ENCODE measurements around the gene MEIOSIN.

DNA sequence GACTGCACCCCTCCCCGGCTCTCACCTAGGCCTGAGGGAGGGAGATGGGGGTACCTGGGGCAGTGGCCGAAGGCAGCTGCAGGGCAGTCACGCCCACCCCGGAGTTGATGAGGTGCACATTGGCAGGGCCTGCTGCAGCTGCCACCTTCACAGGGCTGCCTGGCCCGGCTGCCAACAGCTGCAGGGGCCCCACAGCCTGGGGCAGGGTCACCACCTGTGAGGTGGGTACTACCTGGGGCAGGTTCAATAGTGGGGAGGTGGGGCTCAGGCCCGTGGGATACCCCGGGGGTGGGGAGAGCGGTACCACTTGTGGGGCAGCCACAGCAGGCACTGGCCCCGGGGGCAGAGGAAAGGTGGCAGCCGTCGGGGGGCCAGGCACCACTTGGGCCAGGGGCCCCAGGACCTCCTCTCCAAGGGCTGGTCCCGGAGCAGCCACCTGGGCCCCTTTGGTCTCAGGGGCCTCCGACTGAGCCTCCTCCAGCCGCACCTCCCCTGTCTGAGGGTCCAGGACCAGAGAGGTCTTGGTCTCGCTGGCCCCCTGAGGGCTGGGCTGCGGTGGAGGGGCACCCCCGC lies 33.1 kb downstream of the MEIOSIN start:
- TF ChIP-seq, protein P1, sequence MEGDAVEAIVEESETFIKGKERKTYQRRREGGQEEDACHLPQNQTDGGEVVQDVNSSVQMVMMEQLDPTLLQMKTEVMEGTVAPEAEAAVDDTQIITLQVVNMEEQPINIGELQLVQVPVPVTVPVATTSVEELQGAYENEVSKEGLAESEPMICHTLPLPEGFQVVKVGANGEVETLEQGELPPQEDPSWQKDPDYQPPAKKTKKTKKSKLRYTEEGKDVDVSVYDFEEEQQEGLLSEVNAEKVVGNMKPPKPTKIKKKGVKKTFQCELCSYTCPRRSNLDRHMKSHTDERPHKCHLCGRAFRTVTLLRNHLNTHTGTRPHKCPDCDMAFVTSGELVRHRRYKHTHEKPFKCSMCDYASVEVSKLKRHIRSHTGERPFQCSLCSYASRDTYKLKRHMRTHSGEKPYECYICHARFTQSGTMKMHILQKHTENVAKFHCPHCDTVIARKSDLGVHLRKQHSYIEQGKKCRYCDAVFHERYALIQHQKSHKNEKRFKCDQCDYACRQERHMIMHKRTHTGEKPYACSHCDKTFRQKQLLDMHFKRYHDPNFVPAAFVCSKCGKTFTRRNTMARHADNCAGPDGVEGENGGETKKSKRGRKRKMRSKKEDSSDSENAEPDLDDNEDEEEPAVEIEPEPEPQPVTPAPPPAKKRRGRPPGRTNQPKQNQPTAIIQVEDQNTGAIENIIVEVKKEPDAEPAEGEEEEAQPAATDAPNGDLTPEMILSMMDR (IDR thresholded peaks at IDR 0.05; ENCODE audit: poor library complexity, severe bottlenecking): no peak
- TF ChIP-seq, protein P2, sequence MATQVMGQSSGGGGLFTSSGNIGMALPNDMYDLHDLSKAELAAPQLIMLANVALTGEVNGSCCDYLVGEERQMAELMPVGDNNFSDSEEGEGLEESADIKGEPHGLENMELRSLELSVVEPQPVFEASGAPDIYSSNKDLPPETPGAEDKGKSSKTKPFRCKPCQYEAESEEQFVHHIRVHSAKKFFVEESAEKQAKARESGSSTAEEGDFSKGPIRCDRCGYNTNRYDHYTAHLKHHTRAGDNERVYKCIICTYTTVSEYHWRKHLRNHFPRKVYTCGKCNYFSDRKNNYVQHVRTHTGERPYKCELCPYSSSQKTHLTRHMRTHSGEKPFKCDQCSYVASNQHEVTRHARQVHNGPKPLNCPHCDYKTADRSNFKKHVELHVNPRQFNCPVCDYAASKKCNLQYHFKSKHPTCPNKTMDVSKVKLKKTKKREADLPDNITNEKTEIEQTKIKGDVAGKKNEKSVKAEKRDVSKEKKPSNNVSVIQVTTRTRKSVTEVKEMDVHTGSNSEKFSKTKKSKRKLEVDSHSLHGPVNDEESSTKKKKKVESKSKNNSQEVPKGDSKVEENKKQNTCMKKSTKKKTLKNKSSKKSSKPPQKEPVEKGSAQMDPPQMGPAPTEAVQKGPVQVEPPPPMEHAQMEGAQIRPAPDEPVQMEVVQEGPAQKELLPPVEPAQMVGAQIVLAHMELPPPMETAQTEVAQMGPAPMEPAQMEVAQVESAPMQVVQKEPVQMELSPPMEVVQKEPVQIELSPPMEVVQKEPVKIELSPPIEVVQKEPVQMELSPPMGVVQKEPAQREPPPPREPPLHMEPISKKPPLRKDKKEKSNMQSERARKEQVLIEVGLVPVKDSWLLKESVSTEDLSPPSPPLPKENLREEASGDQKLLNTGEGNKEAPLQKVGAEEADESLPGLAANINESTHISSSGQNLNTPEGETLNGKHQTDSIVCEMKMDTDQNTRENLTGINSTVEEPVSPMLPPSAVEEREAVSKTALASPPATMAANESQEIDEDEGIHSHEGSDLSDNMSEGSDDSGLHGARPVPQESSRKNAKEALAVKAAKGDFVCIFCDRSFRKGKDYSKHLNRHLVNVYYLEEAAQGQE (IDR thresholded peaks at IDR 0.05; ENCODE audit: borderline replicate concordance): no peak
- no peak for TF ChIP-seq MXI1 (conservative IDR thresholded peaks at IDR 0.05; ENCODE audit: poor library complexity, severe bottlenecking)
- no peak for TF ChIP-seq TAF1 (IDR thresholded peaks at IDR 0.05; ENCODE audit: low read depth)
- no peak for TF ChIP-seq EZH2 (IDR thresholded peaks at IDR 0.05; ENCODE audit: borderline replicate concordance, insufficient read depth, low read length, poor library complexity, severe bottlenecking)
- no peak for TF ChIP-seq POLR2AphosphoS5 (IDR thresholded peaks at IDR 0.05)
- TF ChIP-seq RAD21 (conservative IDR thresholded peaks at IDR 0.05): no peak
- TF ChIP-seq EP300 (conservative IDR thresholded peaks at IDR 0.05; ENCODE audit: poor library complexity, severe bottlenecking): no peak
- TF ChIP-seq SMC3 (conservative IDR thresholded peaks at IDR 0.05; ENCODE audit: poor library complexity): no peak
